PC-3 (cell line): Measurements from ENCODE around the gene KCNJ10.

Experiments used
- CTCF ChIP-seq: fragments of 300-600 bp; sonication (generic); conservative IDR thresholded peaks from 2 replicates; pipeline ENCODE4 v1.5.1; 2017; ENCODE audit warnings: antibody characterized with exemption, low read depth, mild to moderate bottlenecking, low read length
- EZH2 ChIP-seq: fragments of 300-600 bp; sonication (generic); IDR thresholded peaks from one replicate; pipeline ENCODE4 v1.6.1; 2017; ENCODE audit warnings: antibody characterized with exemption, mild to moderate bottlenecking, low read length; ENCODE audit not compliant: unreplicated experiment

GRCh38 chr1:159989581-159989980 lies 80.4 kb downstream of the KCNJ10 start:
- no peak for TF ChIP-seq CTCF
- no peak for TF ChIP-seq EZH2
